Caco-2 (cell line): ENCODE results near the gene QPCTL. TPM values are rescaled to one million over a fixed set of nuclear protein-coding genes. Genes with fewer than 3 reads are reported as not detected.

Experiments
- BruUV-seq: library from RNA; stranded (reverse); fragments of 400-500 nt; replicated peaks from 2 replicates; lab custom pipeline; 2021; lab: Mats Ljungman, UMichigan
- CTCF ChIA-PET: fragments of 300-600 bp; sonication (Branson Sonifier 250); formaldehyde crosslinking; loops from one replicate; lab custom pipeline; 2022; ENCODE audit warnings: antibody characterized with exemption; lab: Charles Lee
- POLR2A ChIA-PET: fragments of 300-600 bp; sonication (Branson Sonifier 250); formaldehyde crosslinking; loops from one replicate; lab custom pipeline; 2022; ENCODE audit warnings: antibody characterized with exemption; lab: Charles Lee
- DNase-seq, 2 experiments: peaks; one replicate each; pipeline versions ENCODE4 v3.0.0 to v3.0.0-alpha.2; 2020 to 2022
- H3K27me3 ChIP-seq: replicated peaks from 2 replicates; pipeline ENCODE4 v1.6.0; 2011; ENCODE audit warnings: low read length; ENCODE audit not compliant: control insufficient read depth, insufficient read depth
- H3K36me3 ChIP-seq: 2 replicates; pipeline ENCODE4 v1.5.1; 2011; ENCODE audit warnings: low read length; ENCODE audit not compliant: control insufficient read depth, insufficient read depth
- H3K4me1 ChIP-seq: fragments of 250-450 bp; sonication (Bioruptor Pico); 2 replicates; pipeline ENCODE4 v1.5.1; 2020; ENCODE audit warnings: mild to moderate bottlenecking
- H3K4me3 ChIP-seq: 2 replicates; pipeline ENCODE4 v1.5.1; 2011; ENCODE audit warnings: low read depth, mild to moderate bottlenecking, control low read depth, low read length
- H3K9me3 ChIP-seq: fragments of 250-450 bp; sonication (Bioruptor Pico); 2 replicates; pipeline ENCODE4 v1.5.1; 2020; ENCODE audit warnings: mild to moderate bottlenecking, moderate library complexity
- H3K27ac Mint-ChIP-seq: one replicate; pipeline ENCODE4 v1.8.0; 2022; ENCODE audit warnings: mixed read lengths; ENCODE audit not compliant: unreplicated experiment
- H3K27me3 Mint-ChIP-seq: one replicate; pipeline ENCODE4 v1.8.0; 2022; ENCODE audit warnings: mixed read lengths; ENCODE audit not compliant: insufficient read depth, unreplicated experiment
- H3K36me3 Mint-ChIP-seq: one replicate; pipeline ENCODE4 v1.8.0; 2022; ENCODE audit warnings: mild to moderate bottlenecking, mixed read lengths; ENCODE audit not compliant: insufficient read depth, unreplicated experiment
- H3K4me1 Mint-ChIP-seq: one replicate; pipeline ENCODE4 v1.8.0; 2022; ENCODE audit warnings: low read depth, mixed read lengths; ENCODE audit not compliant: unreplicated experiment
- H3K4me3 Mint-ChIP-seq: one replicate; pipeline ENCODE4 v1.8.0; 2022; ENCODE audit warnings: mild to moderate bottlenecking, moderate library complexity, mixed read lengths; ENCODE audit not compliant: unreplicated experiment
- H3K9me3 Mint-ChIP-seq: one replicate; pipeline ENCODE4 v1.8.0; 2022; ENCODE audit warnings: mixed read lengths; ENCODE audit not compliant: unreplicated experiment
- intact Hi-C: fragments of 100-400 bp; cut with micrococcal nuclease; formaldehyde crosslinking; loops from one replicate; pipeline ENCODE4 v1.10.0; 2022; ENCODE audit not compliant: unreplicated experiment
- total RNA-seq: library from RNA; stranded (reverse); gene quantifications from 2 replicates; pipeline ENCODE4 v1.2.3, GENCODE V29; 2022
- TF ChIP-seq, protein P1 (sequence below), 2 experiments: fragments of 200-600 bp in 1 of 2; IDR thresholded peaks; 1 replicate in 1 of 2; 2 replicates in 1 of 2; pipeline versions ENCODE4 v1.5.1 to v1.8.0; 2011 to 2022; ENCODE audit warnings: antibody characterized with exemption in 1 of 2, control low read depth in 1 of 2, inconsistent platforms in 1 of 2, low read depth in 1 of 2, low read length in 1 of 2, mild to moderate bottlenecking in 1 of 2, moderate library complexity in 1 of 2; ENCODE audit not compliant: insufficient read depth in 1 of 2, severe bottlenecking in 1 of 2, unreplicated experiment in 1 of 2

Gene QPCTL
- total RNA-seq, 1 experiment from 2014 or later: 16.9 TPM

GRCh38 chr19:45653634-45654033, 38.8 kb upstream of the QPCTL start:
- Histone ChIP-seq H3K4me3 (no peak overlapping the region), H3K9me3 (no peaks in the 10 kb centered on the region), H3K27me3 (no peaks in the 10 kb centered on the region), H3K4me1 (peaks cover 4% of the 10 kb centered on the region; the same call in 1 of the 2 replicates), H3K36me3 (no peaks in the 10 kb centered on the region)
- ChIA-PET POLR2A (no interaction called here), CTCF (interaction anchor here (0.9 to 1.4 kb wide), 2 partner anchors 12 to 14 kb away, joined by 3 to 5 read pairs; partner anchors contain the start of gene EML2)
- no peaks in the 10 kb centered on the region for H3K9me3 Mint-ChIP-seq
- no peak overlapping the region for H3K27ac Mint-ChIP-seq
- H3K4me3 Mint-ChIP-seq: no peak overlapping the region
- H3K4me1 Mint-ChIP-seq: peaks cover 3% of the 10 kb centered on the region
- H3K36me3 Mint-ChIP-seq: peaks cover 4% of the 10 kb centered on the region
- no peaks in the 10 kb centered on the region for H3K27me3 Mint-ChIP-seq
- DNase-seq: no peak
- TF ChIP-seq, protein P1, sequence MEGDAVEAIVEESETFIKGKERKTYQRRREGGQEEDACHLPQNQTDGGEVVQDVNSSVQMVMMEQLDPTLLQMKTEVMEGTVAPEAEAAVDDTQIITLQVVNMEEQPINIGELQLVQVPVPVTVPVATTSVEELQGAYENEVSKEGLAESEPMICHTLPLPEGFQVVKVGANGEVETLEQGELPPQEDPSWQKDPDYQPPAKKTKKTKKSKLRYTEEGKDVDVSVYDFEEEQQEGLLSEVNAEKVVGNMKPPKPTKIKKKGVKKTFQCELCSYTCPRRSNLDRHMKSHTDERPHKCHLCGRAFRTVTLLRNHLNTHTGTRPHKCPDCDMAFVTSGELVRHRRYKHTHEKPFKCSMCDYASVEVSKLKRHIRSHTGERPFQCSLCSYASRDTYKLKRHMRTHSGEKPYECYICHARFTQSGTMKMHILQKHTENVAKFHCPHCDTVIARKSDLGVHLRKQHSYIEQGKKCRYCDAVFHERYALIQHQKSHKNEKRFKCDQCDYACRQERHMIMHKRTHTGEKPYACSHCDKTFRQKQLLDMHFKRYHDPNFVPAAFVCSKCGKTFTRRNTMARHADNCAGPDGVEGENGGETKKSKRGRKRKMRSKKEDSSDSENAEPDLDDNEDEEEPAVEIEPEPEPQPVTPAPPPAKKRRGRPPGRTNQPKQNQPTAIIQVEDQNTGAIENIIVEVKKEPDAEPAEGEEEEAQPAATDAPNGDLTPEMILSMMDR (IDR thresholded peaks at IDR 0.05; ENCODE audit: insufficient read depth in 1 of 2, low read depth in 1 of 2, low read length in 1 of 2, severe bottlenecking in 1 of 2, unreplicated experiment in 1 of 2): no peak
- intact Hi-C loops: no loop called here
- no TSS peak for BruUV-seq

- no peak overlapping the region for H3K27ac Mint-ChIP-seq
Measured at GRCh38 chr19:45655073-45655472, 37.4 kb upstream of the QPCTL start.

GRCh38 chr19:45657520-45658167, 34.8 kb upstream of the QPCTL start:
- H3K36me3 Mint-ChIP-seq: peaks cover 4% of the 10 kb centered on the region
- no peak overlapping the region for H3K27ac Mint-ChIP-seq
- no peaks in the 10 kb centered on the region for H3K36me3 ChIP-seq
- peaks cover 20% of the 10 kb centered on the region for H3K4me1 Mint-ChIP-seq
- H3K27me3 ChIP-seq: no peaks in the 10 kb centered on the region
- DNase-seq: peak; percentile 69 to 71
- no peak overlapping the region for H3K4me3 ChIP-seq
- no TSS peak for BruUV-seq
- intact Hi-C loops: no loop called here
- H3K27me3 Mint-ChIP-seq: no peaks in the 10 kb centered on the region
- ChIA-PET CTCF (interaction anchor here (1.0 to 1.9 kb wide), 2 partner anchors 16 to 20 kb away, joined by 5 to 10 read pairs; no protein-coding TSS in a partner anchor), POLR2A (no interaction called here)
- H3K9me3 Mint-ChIP-seq: no peaks in the 10 kb centered on the region
- TF ChIP-seq, protein P1 (IDR thresholded peaks at IDR 0.05; ENCODE audit: insufficient read depth in 1 of 2, low read depth in 1 of 2, low read length in 1 of 2, severe bottlenecking in 1 of 2, unreplicated experiment in 1 of 2): no peak
- peak overlapping the region; percentile 40 for H3K4me3 Mint-ChIP-seq
- no peaks in the 10 kb centered on the region for H3K9me3 ChIP-seq
- peaks cover 4% of the 10 kb centered on the region; the same call in 1 of the 2 replicates for H3K4me1 ChIP-seq

More at GRCh38 chr19:45655073-45655472, 37.4 kb upstream of the QPCTL start:
- ChIA-PET POLR2A (no interaction called here), CTCF (no interaction called here)
- intact Hi-C loops: no loop called here
- Mint-ChIP-seq H3K27me3 (no peaks in the 10 kb centered on the region), H3K36me3 (peaks cover 4% of the 10 kb centered on the region), H3K9me3 (no peaks in the 10 kb centered on the region), H3K4me1 (peaks cover 14% of the 10 kb centered on the region), H3K4me3 (no peak overlapping the region)
- H3K4me3 ChIP-seq: no peak overlapping the region
- TF ChIP-seq, protein P1 (IDR thresholded peaks at IDR 0.05; ENCODE audit: insufficient read depth in 1 of 2, low read depth in 1 of 2, low read length in 1 of 2, severe bottlenecking in 1 of 2, unreplicated experiment in 1 of 2): no peak
- no peaks in the 10 kb centered on the region for H3K27me3 ChIP-seq
- H3K9me3 ChIP-seq: no peaks in the 10 kb centered on the region
- peaks cover 4% of the 10 kb centered on the region; the same call in 1 of the 2 replicates for H3K4me1 ChIP-seq
- H3K36me3 ChIP-seq: no peaks in the 10 kb centered on the region
- BruUV-seq: no TSS peak
- no peak for DNase-seq
